ENCODE results near the gene ZC3H18.

Gene ZC3H18

GRCh38 chr16:88617268-88618031 lies 47.2 kb downstream of the ZC3H18 start:
- no peak for TF ChIP-seq TAF1 (IDR thresholded peaks at IDR 0.05; ENCODE audit: low read depth)
- no peak for TF ChIP-seq CREB1 (IDR thresholded peaks at IDR 0.05; ENCODE audit: low read depth)
- TF ChIP-seq CEBPB (IDR thresholded peaks at IDR 0.05), result no peak
- TF ChIP-seq, protein P1, sequence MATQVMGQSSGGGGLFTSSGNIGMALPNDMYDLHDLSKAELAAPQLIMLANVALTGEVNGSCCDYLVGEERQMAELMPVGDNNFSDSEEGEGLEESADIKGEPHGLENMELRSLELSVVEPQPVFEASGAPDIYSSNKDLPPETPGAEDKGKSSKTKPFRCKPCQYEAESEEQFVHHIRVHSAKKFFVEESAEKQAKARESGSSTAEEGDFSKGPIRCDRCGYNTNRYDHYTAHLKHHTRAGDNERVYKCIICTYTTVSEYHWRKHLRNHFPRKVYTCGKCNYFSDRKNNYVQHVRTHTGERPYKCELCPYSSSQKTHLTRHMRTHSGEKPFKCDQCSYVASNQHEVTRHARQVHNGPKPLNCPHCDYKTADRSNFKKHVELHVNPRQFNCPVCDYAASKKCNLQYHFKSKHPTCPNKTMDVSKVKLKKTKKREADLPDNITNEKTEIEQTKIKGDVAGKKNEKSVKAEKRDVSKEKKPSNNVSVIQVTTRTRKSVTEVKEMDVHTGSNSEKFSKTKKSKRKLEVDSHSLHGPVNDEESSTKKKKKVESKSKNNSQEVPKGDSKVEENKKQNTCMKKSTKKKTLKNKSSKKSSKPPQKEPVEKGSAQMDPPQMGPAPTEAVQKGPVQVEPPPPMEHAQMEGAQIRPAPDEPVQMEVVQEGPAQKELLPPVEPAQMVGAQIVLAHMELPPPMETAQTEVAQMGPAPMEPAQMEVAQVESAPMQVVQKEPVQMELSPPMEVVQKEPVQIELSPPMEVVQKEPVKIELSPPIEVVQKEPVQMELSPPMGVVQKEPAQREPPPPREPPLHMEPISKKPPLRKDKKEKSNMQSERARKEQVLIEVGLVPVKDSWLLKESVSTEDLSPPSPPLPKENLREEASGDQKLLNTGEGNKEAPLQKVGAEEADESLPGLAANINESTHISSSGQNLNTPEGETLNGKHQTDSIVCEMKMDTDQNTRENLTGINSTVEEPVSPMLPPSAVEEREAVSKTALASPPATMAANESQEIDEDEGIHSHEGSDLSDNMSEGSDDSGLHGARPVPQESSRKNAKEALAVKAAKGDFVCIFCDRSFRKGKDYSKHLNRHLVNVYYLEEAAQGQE (IDR thresholded peaks at IDR 0.05; ENCODE audit: low read depth), result no peak
- no peak for TF ChIP-seq YY1 (IDR thresholded peaks at IDR 0.05; ENCODE audit: low read depth)
- no peak for TF ChIP-seq FOXM1 (IDR thresholded peaks at IDR 0.05; ENCODE audit: borderline replicate concordance, low read depth)
- no peak for TF ChIP-seq TCF12 (IDR thresholded peaks at IDR 0.05; ENCODE audit: low read depth)
- TF ChIP-seq EGR1 (IDR thresholded peaks at IDR 0.05), result no peak
- no peak for TF ChIP-seq ZBTB7A (IDR thresholded peaks at IDR 0.05; ENCODE audit: low read depth)
- no peak for TF ChIP-seq RAD21 (IDR thresholded peaks at IDR 0.05; ENCODE audit: low read depth)
- TF ChIP-seq TEAD4 (IDR thresholded peaks at IDR 0.05), result no peak
- TF ChIP-seq MAX (IDR thresholded peaks at IDR 0.05), result no peak
- TF ChIP-seq EP300 (IDR thresholded peaks at IDR 0.05; ENCODE audit: borderline replicate concordance), result no peak
- TF ChIP-seq, protein P2, sequence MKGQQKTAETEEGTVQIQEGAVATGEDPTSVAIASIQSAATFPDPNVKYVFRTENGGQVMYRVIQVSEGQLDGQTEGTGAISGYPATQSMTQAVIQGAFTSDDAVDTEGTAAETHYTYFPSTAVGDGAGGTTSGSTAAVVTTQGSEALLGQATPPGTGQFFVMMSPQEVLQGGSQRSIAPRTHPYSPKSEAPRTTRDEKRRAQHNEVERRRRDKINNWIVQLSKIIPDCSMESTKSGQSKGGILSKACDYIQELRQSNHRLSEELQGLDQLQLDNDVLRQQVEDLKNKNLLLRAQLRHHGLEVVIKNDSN (IDR thresholded peaks at IDR 0.05), result no peak
- no peak for TF ChIP-seq NFIC (IDR thresholded peaks at IDR 0.05)

DNA sequence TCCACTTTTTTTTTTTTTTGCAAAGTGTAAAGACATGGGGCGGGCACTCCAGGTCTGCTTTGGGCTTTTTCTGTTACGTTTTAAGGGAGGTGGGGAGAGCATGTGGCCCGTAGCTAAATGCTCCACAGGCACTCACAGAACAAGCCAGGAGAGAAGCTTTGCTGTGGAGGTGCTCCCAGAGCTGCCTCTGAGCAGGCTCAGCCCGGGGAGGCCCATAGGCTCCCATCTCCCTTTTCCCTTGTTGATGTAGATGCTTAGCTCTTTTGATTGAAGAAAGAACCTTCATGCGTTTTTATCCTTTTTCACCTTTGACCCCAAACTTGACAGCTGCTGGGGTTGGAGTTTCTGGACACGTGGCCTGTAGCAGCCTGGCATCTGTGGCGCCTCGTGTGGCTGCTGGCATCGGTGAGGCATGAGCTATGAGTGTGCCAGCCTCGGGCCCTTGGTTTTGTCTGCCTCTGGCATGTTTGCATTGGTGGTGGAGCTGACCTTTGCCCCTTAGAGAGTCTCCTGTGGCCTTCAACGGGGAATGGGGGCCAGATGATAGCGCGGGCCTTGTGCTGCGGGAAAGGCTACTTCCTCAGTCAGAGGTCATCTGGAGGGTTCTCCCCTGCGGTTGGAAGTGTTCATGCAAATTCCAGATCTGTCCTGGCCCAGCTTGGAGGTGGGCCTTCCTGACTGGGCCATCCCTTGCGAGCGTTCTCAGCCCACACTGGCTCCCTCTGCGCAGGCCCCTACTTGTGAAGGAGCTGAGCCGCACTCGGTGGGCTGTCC lies 48.2 kb downstream of the ZC3H18 start:
- TF ChIP-seq NFIC (IDR thresholded peaks at IDR 0.05) (no peak), TEAD4 (IDR thresholded peaks at IDR 0.05) (no peak), EGR1 (IDR thresholded peaks at IDR 0.05) (no peak), ZBTB7A (IDR thresholded peaks at IDR 0.05; ENCODE audit: low read depth) (no peak), CREB1 (IDR thresholded peaks at IDR 0.05; ENCODE audit: low read depth) (no peak), CEBPB (IDR thresholded peaks at IDR 0.05) (no peak), FOXM1 (IDR thresholded peaks at IDR 0.05; ENCODE audit: borderline replicate concordance, low read depth) (no peak), EP300 (IDR thresholded peaks at IDR 0.05; ENCODE audit: borderline replicate concordance) (no peak), TAF1 (IDR thresholded peaks at IDR 0.05; ENCODE audit: low read depth) (no peak)
- TF ChIP-seq, protein P1 (IDR thresholded peaks at IDR 0.05; ENCODE audit: low read depth), result no peak

GRCh38 chr16:88618956-88619667 lies 48.9 kb downstream of the ZC3H18 start:
- no peak for TF ChIP-seq EGR1 (IDR thresholded peaks at IDR 0.05)

DNA sequence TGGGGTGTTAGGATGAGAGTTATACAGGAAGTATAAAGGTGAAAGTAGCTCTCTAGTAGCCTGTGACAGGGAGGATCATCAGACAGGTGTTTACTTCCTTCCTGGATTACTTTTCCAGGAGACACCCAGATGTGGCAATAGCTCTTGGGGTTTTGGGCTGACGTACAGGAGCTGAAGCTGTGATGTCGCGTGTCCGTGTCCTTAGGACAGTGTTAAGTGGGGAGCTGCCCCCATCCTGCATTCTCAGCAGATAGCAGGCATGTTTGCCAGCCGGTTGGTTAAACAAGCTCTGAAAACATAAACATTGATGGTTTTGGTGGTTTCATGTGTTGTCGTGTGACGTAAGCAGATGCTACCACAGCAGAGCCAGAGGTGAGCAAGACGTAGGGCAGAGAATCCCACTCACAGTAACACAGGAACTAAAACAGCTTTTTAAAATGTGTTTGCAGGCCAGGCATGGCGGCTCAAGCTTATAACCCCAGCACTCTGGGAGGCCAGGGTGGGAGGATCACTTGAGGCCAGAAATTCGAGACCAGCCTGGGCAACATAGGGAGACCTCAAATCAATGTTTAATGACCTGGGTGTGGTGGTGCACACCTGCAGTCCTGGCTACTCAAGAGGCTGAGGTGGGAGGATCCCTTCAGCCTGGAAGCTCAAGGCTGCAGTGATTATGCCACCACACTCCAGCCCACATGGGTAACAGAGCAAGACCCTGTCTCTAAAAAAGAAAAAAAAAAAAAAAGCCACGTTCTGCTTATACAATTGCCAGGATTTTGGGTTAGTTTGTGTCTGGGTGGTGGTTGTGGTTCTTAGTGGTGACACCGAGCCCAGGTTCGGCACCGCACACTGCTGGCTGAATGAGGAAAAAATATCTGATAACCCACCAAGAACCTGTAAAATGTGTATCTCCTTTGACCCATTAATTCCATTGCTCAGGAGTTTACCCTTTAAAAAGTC lies 49.9 kb downstream of the ZC3H18 start:
- TF ChIP-seq TAF1 (IDR thresholded peaks at IDR 0.05; ENCODE audit: low read depth), result no peak

- TF ChIP-seq TAF1 (IDR thresholded peaks at IDR 0.05; ENCODE audit: low read depth), result no peak
- TF ChIP-seq, protein P1 (IDR thresholded peaks at IDR 0.05; ENCODE audit: low read depth), result no peak
- TF ChIP-seq TCF12 (IDR thresholded peaks at IDR 0.05; ENCODE audit: low read depth), result no peak
- TF ChIP-seq MAX (IDR thresholded peaks at IDR 0.05), result no peak
- TF ChIP-seq EGR1 (IDR thresholded peaks at IDR 0.05), result no peak
- no peak for TF ChIP-seq NFIC (IDR thresholded peaks at IDR 0.05)
- TF ChIP-seq TEAD4 (IDR thresholded peaks at IDR 0.05), result no peak
- TF ChIP-seq ZBTB7A (IDR thresholded peaks at IDR 0.05; ENCODE audit: low read depth), result no peak
- TF ChIP-seq, protein P2 (IDR thresholded peaks at IDR 0.05), result no peak
- TF ChIP-seq CREB1 (IDR thresholded peaks at IDR 0.05; ENCODE audit: low read depth), result no peak
- TF ChIP-seq FOXM1 (IDR thresholded peaks at IDR 0.05; ENCODE audit: borderline replicate concordance, low read depth), result no peak
- TF ChIP-seq YY1 (IDR thresholded peaks at IDR 0.05; ENCODE audit: low read depth), result no peak
- no peak for TF ChIP-seq EP300 (IDR thresholded peaks at IDR 0.05; ENCODE audit: borderline replicate concordance)
- TF ChIP-seq CEBPB (IDR thresholded peaks at IDR 0.05), result no peak
- TF ChIP-seq RAD21 (IDR thresholded peaks at IDR 0.05; ENCODE audit: low read depth), result no peak
Measured at GRCh38 chr16:88622125-88622524, 51.9 kb downstream of the ZC3H18 start.
